Measurements from ENCODE around the gene CORO7. TPM values are rescaled to one million over a fixed set of nuclear protein-coding genes. Genes with fewer than 3 reads are reported as not detected.

Gene CORO7
- total and polyA plus RNA-seq, 7 donors: 3.4 to 7.9 (median 5.8) TPM

DNA sequence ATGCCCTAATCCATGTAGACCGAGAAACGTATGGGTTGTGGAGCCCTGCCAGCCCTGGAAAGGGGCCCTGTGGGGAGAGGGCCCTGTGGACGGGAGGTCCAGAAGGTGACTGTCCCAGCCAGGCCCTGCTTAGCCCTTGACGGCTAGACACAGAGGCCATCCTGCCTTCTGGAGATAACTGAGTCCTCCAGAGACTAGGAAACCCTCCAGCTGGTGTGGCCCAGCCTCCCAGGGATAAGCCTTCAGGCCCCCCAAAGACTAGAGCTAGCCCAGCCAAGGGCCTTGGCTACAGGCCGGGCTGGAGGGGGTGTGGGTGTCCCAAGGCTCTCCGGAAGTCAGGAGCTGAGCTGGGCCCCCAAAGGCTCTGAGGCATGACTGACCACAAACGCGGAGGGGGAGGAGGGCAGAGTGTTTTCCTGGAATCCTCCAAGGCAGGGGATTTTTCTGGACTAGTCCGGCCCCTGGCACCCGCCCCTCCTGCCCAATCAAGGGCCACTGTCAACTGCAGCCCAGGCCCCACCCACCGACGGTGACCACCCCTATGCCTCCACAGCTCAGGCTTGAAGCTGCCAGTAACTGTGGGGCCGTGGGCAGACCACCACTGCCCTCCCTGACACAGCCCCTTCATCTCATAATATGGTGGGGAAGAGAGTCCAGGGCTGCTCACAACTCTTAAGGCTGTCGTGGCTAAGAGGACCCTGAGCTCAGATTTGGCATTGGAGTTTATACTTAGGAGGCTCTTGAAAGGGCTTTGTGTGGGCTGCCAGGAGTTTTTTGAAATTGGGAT is 45.6 kb downstream of the CORO7 start:
- ATAC-seq (peak in 3 of 4 donors; percentile 7 to 28 (median 11)), DNase-seq (peak; percentile 84 to 85)
- Histone ChIP-seq H3K27me3 (ENCODE audit: insufficient read depth in 3 of 3, low read length in 2 of 3) (no peaks in the 10 kb centered on the region), H3K27ac (peak overlapping the region; percentile 74), H3K36me3 (ENCODE audit: insufficient read depth in 1 of 2, low read depth in 1 of 2) (no peaks in the 10 kb centered on the region), H3K4me1 (peaks cover 12% of the 10 kb centered on the region), H3K4me3 (peak overlapping the region; percentile 67), H3K9me3 (no peaks in the 10 kb centered on the region)
- WGBS, 3 donors: 62 to 65% (median 63%) methylated on average over 13 to 14 of the region's 14 CpGs
- no peak for TF ChIP-seq CTCF (IDR thresholded peaks at IDR 0.05)
- intact Hi-C loops (cut with DNase I): no loop called here

DNA sequence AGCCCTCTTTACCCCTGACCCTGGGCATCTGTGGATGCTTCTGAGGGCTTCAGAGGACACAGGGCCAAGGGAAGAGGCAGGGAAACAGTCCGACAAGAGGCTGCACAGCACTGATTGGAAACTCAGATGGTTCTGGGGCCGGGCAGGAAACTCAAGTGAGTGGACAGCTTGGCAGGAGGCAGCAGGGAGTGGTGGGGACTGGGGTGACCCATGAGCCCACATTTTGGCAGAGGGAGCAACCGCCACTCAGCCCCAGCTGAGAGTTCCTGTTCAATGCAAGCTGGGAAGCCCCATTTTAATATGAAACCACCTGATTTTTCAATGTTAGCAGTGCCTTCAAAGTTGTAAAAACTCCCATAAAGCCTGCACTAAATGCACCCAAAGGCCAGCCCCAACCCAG is 46.2 kb downstream of the CORO7 start:
- 74 to 84% (median 78%) methylated on average over 3 of the region's 3 CpGs for WGBS, 3 donors
- Histone ChIP-seq H3K27me3 (ENCODE audit: insufficient read depth in 3 of 3, low read length in 2 of 3) (no peaks in the 10 kb centered on the region), H3K9me3 (no peaks in the 10 kb centered on the region), H3K36me3 (ENCODE audit: insufficient read depth in 1 of 2, low read depth in 1 of 2) (no peaks in the 10 kb centered on the region), H3K27ac (peak overlapping the region; percentile 36), H3K4me1 (peaks cover 9% of the 10 kb centered on the region), H3K4me3 (no peak overlapping the region)
- DNase-seq (no peak), ATAC-seq (no peak)
- TF ChIP-seq CTCF (IDR thresholded peaks at IDR 0.05): no peak
- intact Hi-C loops (cut with DNase I): no loop called here

- intact Hi-C loops (cut with DNase I): no loop called here
- Histone ChIP-seq H3K36me3 (ENCODE audit: insufficient read depth in 1 of 2, low read depth in 1 of 2) (peaks cover 0 to 9% of the 10 kb centered on the region in 2 donors), H3K4me3 (no peak overlapping the region), H3K4me1 (peaks cover 9% of the 10 kb centered on the region), H3K9me3 (no peaks in the 10 kb centered on the region), H3K27ac (no peak overlapping the region), H3K27me3 (ENCODE audit: insufficient read depth in 3 of 3, low read length in 2 of 3) (no peaks in the 10 kb centered on the region)
- peak in 2 of 4 donors; percentile 17 to 54 for ATAC-seq
- no peak for TF ChIP-seq CTCF (IDR thresholded peaks at IDR 0.05)
- WGBS, 3 donors: 57 to 74% (median 68%) methylated on average over 11 to 13 of the region's 13 CpGs
- no peak for DNase-seq
These were observed 47.2 kb downstream of the CORO7 start for GRCh38 chr16:4369007-4369733.

GRCh38 chr16:4367393-4367856 is 49.0 kb downstream of the CORO7 start:
- Histone ChIP-seq H3K4me1 (peaks cover 4% of the 10 kb centered on the region), H3K36me3 (ENCODE audit: insufficient read depth in 1 of 2, low read depth in 1 of 2) (peaks cover 0 to 24% of the 10 kb centered on the region in 2 donors), H3K27ac (no peak overlapping the region), H3K9me3 (no peaks in the 10 kb centered on the region), H3K4me3 (no peak overlapping the region), H3K27me3 (ENCODE audit: insufficient read depth in 3 of 3, low read length in 2 of 3) (no peaks in the 10 kb centered on the region)
- intact Hi-C loops (cut with DNase I): no loop called here
- TF ChIP-seq CTCF (IDR thresholded peaks at IDR 0.05): no peak
- DNase-seq (no peak), ATAC-seq (no peak)
- WGBS, 3 donors: 93 to 96% (median 95%) methylated on average over 5 of the region's 5 CpGs

All from psoas muscle (tissue), 8 donors.